ENCODE data around the gene TLE3.

DNA sequence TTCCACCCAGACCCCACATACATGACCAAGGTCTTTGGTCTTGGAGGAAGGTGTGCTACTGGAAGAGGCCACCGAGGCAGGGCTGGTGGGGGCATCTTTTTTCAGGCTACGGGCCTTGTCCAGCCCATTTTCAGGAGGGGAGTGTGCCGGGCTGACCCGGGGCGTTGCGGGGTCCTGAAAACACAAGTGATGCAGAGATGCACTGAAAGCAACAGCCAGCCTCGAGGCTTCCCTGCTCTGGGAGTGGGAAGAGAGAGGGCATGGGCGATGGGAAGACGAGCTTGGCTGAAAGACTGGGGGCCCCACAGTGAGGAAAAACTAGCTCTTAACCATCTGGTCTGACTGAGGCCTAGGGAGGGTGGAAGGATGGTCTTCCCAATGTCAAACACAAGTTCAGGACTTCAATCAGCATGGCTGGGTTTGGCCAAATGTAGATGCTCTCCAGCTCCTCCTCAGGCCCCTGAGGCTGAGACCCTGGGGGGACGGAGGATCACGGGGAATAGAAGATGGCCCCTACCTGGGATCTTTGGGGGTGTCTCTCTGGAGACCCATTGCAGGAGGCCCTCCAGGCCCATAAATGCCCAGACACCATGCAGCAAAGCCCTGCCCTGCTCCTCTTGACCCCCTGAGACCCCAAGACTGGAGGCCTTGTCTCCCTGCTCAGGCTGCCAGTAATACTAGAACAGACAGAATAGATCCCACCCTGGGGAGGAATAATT, 38.9 kb downstream of the TLE3 start:
- TF ChIP-seq, protein P1, sequence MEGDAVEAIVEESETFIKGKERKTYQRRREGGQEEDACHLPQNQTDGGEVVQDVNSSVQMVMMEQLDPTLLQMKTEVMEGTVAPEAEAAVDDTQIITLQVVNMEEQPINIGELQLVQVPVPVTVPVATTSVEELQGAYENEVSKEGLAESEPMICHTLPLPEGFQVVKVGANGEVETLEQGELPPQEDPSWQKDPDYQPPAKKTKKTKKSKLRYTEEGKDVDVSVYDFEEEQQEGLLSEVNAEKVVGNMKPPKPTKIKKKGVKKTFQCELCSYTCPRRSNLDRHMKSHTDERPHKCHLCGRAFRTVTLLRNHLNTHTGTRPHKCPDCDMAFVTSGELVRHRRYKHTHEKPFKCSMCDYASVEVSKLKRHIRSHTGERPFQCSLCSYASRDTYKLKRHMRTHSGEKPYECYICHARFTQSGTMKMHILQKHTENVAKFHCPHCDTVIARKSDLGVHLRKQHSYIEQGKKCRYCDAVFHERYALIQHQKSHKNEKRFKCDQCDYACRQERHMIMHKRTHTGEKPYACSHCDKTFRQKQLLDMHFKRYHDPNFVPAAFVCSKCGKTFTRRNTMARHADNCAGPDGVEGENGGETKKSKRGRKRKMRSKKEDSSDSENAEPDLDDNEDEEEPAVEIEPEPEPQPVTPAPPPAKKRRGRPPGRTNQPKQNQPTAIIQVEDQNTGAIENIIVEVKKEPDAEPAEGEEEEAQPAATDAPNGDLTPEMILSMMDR (conservative IDR thresholded peaks at IDR 0.05 in 1 of 2, IDR thresholded peaks at IDR 0.05 in 1 of 2; ENCODE audit: low read depth in 1 of 2, low read length in 2 of 2): no peak
- no peak for TF ChIP-seq EZH2 (IDR thresholded peaks at IDR 0.05; ENCODE audit: low read length, missing control alignments)

All from fibroblast of lung (primary cell).